ENCODE results near the gene RSPH6A.

The RSPH6A gene

DNA sequence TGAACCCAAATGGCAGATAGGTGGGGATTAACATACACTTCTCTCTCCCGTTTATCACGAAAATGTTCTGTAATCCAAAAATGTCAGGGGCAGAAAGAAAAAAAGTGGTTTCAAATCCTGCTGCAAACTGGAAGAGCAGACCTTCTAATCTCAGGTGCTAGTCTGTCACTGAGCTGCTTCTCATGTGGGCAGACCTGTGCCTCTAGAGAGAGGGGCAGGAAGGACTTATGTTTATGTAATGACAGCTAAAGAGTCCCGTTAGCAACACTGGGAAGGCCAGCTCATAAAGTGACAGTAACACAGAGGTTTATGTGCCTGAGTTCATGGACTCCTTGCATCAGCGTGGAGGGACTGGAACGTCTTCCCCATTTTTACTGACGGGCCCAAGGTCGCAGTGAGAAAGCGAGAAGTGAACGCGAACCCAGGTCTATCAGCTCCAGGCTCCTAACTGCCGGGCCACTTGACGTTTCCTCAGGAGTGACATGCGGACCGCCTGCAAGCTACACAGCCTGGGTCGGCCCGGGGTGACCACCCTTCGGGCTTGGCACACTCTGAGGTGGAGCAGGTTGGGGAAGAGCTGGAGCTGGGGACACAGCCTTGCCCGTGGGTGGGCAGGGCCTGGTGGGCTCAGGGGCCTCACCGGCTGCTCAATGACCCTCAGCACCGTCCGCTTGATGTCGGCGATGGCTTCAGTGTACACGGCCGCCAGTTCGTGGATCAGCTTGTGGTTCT is 9.6 kb upstream of the RSPH6A start:
- TF ChIP-seq, protein P1, sequence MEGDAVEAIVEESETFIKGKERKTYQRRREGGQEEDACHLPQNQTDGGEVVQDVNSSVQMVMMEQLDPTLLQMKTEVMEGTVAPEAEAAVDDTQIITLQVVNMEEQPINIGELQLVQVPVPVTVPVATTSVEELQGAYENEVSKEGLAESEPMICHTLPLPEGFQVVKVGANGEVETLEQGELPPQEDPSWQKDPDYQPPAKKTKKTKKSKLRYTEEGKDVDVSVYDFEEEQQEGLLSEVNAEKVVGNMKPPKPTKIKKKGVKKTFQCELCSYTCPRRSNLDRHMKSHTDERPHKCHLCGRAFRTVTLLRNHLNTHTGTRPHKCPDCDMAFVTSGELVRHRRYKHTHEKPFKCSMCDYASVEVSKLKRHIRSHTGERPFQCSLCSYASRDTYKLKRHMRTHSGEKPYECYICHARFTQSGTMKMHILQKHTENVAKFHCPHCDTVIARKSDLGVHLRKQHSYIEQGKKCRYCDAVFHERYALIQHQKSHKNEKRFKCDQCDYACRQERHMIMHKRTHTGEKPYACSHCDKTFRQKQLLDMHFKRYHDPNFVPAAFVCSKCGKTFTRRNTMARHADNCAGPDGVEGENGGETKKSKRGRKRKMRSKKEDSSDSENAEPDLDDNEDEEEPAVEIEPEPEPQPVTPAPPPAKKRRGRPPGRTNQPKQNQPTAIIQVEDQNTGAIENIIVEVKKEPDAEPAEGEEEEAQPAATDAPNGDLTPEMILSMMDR (IDR thresholded peaks at IDR 0.05; ENCODE audit: low read depth, low read length), result no peak
- H3K4me3 ChIP-seq (ENCODE audit: low read depth, low read length), result no peak overlapping the region

DNA sequence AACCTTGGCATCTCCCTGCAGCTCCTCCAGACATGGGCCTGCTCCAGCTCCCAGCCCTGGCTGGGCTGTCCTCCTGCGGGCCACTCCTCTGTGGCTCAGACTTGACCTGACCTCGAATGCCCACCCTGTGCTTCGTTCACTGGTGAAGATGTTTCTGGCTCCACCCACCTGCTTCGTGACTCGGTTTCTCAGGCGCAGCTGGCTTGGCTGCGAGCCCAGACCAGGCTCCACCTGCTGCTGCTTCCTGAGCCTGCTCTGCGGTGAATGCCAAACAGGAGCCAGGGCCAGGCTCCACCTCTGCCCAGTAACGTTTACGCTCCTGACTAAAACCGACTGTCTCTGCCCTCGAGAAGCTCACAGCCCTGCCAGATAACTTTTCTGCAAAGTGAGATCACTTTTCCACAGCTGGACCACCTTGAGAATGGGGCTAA is 8.9 kb upstream of the RSPH6A start:
- no peak overlapping the region for H3K4me3 ChIP-seq (ENCODE audit: low read depth, low read length)

DNA sequence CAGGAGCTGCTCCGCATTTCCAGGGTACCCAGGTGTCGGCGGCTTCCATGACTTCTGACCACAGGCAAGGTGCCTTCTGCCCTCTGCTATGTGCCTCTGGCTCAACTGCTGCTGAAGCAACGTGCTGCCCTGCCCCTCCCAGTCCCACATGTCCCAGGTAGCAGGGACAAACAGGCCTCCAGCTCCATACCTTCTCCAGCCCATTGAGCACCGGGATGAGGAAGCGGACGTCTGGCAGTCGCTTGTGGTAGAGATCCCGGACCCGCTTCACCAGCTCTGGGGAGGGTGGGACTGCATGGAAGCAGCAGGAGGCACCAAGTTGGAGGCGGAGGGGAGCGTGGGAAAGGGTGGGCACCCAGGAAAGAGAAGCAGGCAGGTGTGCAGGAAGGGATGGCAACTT is 8.1 kb upstream of the RSPH6A start:
- H3K4me3 ChIP-seq (ENCODE audit: low read depth, low read length), result no peak overlapping the region
- TF ChIP-seq, protein P1 (IDR thresholded peaks at IDR 0.05; ENCODE audit: low read depth, low read length), result no peak

More for the DNA sequence above, 8.9 kb upstream of the RSPH6A start:
- TF ChIP-seq, protein P1 (IDR thresholded peaks at IDR 0.05; ENCODE audit: low read depth, low read length), result no peak

DNA sequence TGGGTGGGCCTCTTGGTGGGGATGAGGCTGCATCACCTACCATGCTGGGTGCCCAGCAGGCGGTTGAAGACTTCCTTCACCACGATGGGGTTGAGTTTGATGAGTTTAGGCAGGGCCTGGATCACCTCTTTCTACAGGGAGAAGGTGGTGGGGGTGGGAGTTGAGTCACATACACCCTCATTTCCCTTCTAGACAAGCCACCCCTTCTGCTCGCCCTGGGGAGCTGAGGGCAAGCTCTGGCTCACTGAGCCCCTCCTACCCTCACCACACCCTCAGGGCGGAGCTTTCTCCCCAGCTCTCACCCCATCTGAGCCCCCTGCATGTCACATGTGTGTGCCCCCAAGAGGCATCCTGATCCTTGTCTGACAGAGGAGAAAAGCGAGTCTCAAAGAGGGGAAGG is 7.6 kb upstream of the RSPH6A start:
- TF ChIP-seq, protein P1 (IDR thresholded peaks at IDR 0.05; ENCODE audit: low read depth, low read length), result no peak
- H3K4me3 ChIP-seq (ENCODE audit: low read depth, low read length), result no peak overlapping the region

DNA sequence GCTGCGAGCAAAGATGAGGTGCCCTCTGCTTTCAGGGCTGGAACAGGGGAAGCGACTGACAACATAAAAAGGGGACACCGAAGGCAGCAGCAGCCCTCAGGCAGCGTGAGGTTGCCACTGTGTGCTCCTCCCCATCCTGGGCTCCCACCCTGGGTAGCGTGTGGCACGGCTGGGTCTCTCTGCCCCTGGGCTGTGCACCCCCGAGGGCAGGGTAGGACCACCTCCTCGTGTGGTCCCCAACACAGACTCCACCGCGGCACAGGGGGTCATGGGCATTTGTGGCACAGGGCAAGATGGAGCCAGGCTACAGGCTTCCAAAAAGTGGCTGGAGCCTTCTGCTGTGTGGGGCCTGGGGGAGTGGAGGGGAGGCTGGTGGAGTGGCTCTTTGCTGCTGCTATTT is 6.5 kb upstream of the RSPH6A start:
- no peak overlapping the region for H3K4me3 ChIP-seq (ENCODE audit: low read depth, low read length)
- TF ChIP-seq, protein P1 (IDR thresholded peaks at IDR 0.05; ENCODE audit: low read depth, low read length), result no peak

DNA sequence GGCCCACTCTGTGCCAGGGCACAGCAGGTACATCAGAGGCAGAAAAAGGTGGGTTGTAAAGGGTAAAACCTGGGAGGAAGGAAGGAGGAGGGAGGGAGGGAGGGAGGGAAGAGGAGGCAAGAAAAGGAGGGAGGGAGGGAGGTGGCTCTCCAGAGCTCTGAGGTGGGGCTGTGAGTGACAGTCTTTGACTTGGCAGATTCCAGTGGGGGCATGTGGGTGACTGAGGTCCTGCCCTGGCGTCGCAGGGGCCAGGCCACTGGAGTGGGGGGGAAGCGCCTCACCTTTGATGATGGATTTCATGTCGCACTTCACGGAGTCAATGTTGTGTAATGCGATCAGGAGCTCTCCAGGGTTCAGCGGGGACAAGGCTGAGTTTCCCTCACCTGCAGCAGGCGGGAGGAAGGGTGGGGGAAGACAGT is 6.0 kb upstream of the RSPH6A start:
- TF ChIP-seq, protein P1 (IDR thresholded peaks at IDR 0.05; ENCODE audit: low read depth, low read length), result no peak
- H3K4me3 ChIP-seq (ENCODE audit: low read depth, low read length), result no peak overlapping the region

DNA sequence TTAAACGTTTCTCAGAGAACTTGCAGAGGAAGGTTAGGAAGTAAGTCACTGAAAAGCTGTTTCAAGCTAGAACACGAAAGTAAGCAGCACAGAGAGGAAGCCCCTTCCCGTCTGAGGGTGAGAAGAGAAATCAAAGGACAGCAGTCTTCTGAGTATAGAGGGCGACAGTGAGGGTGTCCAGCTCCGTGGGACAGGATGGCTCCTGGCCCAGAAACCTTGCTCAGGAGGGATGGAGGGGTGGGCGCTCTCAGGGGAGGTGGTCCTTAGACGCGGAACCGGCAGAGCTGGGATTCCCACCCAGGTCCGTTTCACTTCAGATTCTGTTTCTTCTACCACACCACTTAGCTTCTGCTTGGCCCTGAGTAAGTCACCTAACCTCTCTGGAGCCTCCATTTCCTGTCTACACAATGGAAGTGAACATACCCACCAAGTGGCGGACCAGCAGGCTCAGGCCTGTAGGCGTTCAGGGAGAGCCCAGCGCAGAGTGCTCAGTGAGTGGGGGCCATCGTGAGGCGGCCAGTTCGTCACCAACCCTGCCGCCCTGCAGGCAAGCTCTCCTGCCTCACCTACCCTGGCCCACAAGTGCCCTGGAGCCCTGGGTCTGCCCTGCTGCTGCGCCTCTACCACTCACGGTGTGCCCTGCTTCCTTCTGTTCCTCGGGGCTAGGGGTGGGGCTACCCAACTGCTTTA is 5.5 kb upstream of the RSPH6A start:
- H3K4me3 ChIP-seq (ENCODE audit: low read depth, low read length), result no peak overlapping the region
- TF ChIP-seq, protein P1 (IDR thresholded peaks at IDR 0.05; ENCODE audit: low read depth, low read length), result no peak
